SJSA1 (cell line): Measurements from ENCODE around the gene AIMP1. TPM values are rescaled to one million over a fixed set of nuclear protein-coding genes. Genes with fewer than 3 reads are reported as not detected.
A peak's percentile ranks its signal among the peaks of the same experiment; 100 is the strongest.

Experiments used
- DNase-seq, 2 experiments: peaks; one replicate each; pipeline ENCODE4 v3.0.0-alpha.2; 2015 to 2020; ENCODE audit warnings: low spot score in 2 of 2, low read depth in 1 of 2
- H3K27ac ChIP-seq: fragments of 250-450 bp; sonication (Bioruptor Pico); 2 replicates; pipeline ENCODE4 v1.5.1; 2020; ENCODE audit warnings: mild to moderate bottlenecking, moderate library complexity
- H3K27me3 ChIP-seq: fragments of 250-450 bp; sonication (Bioruptor Pico); replicated peaks from 2 replicates; pipeline ENCODE4 v1.5.1; 2020; ENCODE audit warnings: mild to moderate bottlenecking, moderate library complexity
- H3K36me3 ChIP-seq: fragments of 250-450 bp; sonication (Bioruptor Pico); 2 replicates; pipeline ENCODE4 v1.5.1; 2020; ENCODE audit warnings: mild to moderate bottlenecking
- H3K4me1 ChIP-seq: fragments of 250-450 bp; sonication (Bioruptor Pico); replicated peaks from 2 replicates; pipeline ENCODE4 v1.6.1; 2021; ENCODE audit warnings: mild to moderate bottlenecking
- H3K4me3 ChIP-seq: fragments of 250-450 bp; sonication (Bioruptor Pico); 2 replicates; pipeline ENCODE4 v1.5.1; 2020; ENCODE audit warnings: mild to moderate bottlenecking
- H3K9me3 ChIP-seq: fragments of 250-450 bp; sonication (Bioruptor Pico); replicated peaks from 2 replicates; pipeline ENCODE4 v1.5.1; 2020; ENCODE audit warnings: mild to moderate bottlenecking
- total RNA-seq: library from RNA; depleted of rRNA; stranded (reverse); fragments of >200 nt; shearing (Covaris generic); gene quantifications from 2 replicates; pipeline ENCODE4 v1.2.3, GENCODE V29; 2014

The AIMP1 gene
- total RNA-seq, 1 experiment from 2014 or later, result 57.0 TPM

DNA sequence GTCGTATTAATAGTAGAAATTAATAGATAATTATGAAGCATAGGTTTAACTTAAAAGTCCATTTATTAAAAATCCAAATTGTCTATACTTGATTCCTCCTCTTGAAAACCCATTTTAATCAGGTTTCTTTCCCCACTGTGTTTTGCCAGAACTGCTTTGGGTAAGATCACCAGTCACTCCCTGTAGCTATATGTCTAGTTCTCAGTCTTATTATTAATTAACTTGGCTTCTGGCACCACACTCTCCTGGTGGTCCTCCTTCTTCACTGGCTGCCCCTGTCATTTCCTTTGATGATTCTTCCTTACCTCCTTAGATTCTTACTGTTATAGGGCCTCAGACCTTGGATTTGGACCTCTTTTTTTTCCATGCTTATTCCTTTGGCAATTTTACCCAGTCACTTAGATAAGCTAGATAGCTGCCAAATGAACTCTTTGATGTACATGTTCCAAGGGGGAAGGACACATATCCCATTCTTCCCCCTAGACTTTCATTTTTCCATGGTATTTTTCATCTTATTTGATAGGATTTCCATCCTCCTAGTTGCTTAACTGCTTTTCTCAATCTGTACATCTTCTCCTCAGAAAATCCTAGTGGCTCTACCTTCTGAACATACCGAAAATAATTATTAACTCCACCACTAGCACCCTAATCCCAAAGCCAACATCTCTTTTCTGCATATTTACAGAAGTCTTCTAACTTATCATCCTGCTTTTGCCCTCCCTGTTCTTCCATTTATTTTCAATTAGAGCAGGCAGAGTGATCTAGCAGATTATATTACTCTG lies 27.7 kb downstream of the AIMP1 start:
- Histone ChIP-seq H3K27ac (no peak overlapping the region), H3K27me3 (no peaks in the 10 kb centered on the region), H3K4me3 (no peak overlapping the region), H3K4me1 (no peaks in the 10 kb centered on the region), H3K36me3 (peaks cover 49% of the 10 kb centered on the region), H3K9me3 (no peaks in the 10 kb centered on the region)
- no peak for DNase-seq

- Histone ChIP-seq H3K36me3 (peaks cover 48% of the 10 kb centered on the region), H3K9me3 (no peaks in the 10 kb centered on the region), H3K27me3 (no peaks in the 10 kb centered on the region), H3K27ac (no peak overlapping the region), H3K4me1 (no peaks in the 10 kb centered on the region), H3K4me3 (no peak overlapping the region)
- no peak for DNase-seq
These were observed 28.3 kb downstream of the AIMP1 start for GRCh38 chr4:106344647-106344970.

DNA sequence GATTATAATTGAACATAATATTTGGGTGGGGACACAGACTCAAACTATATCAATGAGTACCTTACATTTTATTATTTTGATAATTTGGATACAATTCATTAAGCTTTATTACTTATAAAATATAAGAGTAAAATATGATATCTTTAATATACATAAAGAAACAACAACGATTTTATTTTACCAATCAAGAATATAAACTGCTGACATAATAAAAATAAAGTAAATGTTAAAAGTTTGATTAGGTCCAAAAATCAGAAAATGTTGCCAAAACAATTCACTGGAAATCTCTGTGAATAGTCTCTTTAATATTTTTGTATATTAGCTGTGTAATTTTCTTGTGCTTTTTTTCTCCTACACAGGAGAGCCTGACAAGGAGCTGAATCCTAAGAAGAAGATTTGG lies 30.8 kb downstream of the AIMP1 start:
- no peak overlapping the region for H3K4me3 ChIP-seq
- no peaks in the 10 kb centered on the region for H3K27me3 ChIP-seq
- no peaks in the 10 kb centered on the region for H3K4me1 ChIP-seq
- H3K36me3 ChIP-seq, result peaks cover 39% of the 10 kb centered on the region
- H3K9me3 ChIP-seq, result no peaks in the 10 kb centered on the region
- H3K27ac ChIP-seq, result no peak overlapping the region
- no peak for DNase-seq

DNA sequence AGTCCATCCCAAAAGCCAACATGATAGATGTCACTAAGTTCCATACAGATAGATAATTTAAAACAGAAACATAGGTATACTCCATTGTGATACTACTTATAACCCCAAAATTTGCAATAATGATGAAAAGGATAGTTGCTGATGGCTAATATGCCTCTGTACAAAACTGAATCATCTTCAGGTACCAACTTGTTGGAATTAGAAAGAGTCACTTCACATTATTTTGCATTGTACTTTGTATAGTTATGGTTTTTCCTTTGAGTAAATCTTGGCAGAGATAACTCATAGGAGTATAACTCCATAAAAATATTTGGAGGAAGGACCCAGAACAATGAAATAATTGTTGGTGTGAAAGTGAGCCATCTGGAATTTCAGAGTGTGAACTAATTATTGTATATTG lies 34.7 kb downstream of the AIMP1 start:
- Histone ChIP-seq H3K27me3 (no peaks in the 10 kb centered on the region), H3K36me3 (peaks cover 25% of the 10 kb centered on the region), H3K9me3 (no peaks in the 10 kb centered on the region), H3K4me1 (no peaks in the 10 kb centered on the region), H3K4me3 (no peak overlapping the region), H3K27ac (no peak overlapping the region)
- DNase-seq, result no peak

DNA sequence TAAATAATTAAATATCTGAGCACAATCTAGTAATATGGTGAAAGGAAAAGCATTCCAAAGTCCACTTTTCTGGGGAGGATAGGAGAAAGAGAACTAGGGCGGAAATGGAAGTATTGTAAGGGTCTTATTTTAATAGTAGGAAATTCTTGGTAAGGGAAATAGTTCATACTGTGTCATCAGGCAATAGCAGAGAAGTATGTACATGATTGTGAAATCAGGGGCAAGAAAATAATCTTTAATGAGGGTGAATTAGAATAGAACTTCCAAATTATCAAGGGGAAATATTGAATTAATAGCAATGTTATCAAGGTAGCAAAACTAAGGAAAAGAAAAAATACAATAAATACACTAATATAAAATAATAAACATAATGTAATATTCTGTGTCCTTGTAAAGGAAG lies 37.4 kb downstream of the AIMP1 start:
- DNase-seq, result no peak
- Histone ChIP-seq H3K4me1 (no peaks in the 10 kb centered on the region), H3K27ac (no peak overlapping the region), H3K9me3 (no peaks in the 10 kb centered on the region), H3K27me3 (no peaks in the 10 kb centered on the region), H3K36me3 (peaks cover 5% of the 10 kb centered on the region), H3K4me3 (no peak overlapping the region)

- Histone ChIP-seq H3K9me3 (no peaks in the 10 kb centered on the region), H3K4me1 (no peaks in the 10 kb centered on the region), H3K27me3 (no peaks in the 10 kb centered on the region), H3K27ac (no peak overlapping the region), H3K4me3 (no peak overlapping the region), H3K36me3 (no peaks in the 10 kb centered on the region; the same call in 1 of the 2 replicates)
- no peak for DNase-seq
These were observed 38.8 kb downstream of the AIMP1 start for GRCh38 chr4:106355193-106355592.

DNA sequence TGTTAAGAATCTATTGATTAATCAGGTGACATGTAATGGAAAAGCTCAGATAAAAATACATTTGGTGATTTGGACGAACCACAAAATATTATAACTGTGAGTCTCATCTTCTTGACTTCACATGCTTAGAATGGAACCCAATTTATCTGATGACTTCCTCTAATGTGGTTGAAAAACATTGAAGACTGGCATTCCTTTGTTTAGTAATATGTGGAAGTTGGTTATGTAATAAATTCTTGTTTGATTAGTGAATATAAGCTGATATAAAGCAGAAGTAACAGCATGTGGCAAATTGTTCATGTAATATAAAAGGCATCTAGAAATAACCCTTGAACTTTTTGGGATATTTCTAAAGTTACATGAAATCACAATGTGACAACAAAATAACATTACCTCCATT lies 42.5 kb downstream of the AIMP1 start:
- Histone ChIP-seq H3K36me3 (no peaks in the 10 kb centered on the region), H3K9me3 (no peaks in the 10 kb centered on the region), H3K4me1 (no peaks in the 10 kb centered on the region), H3K4me3 (no peak overlapping the region), H3K27ac (no peak overlapping the region), H3K27me3 (no peaks in the 10 kb centered on the region)
- no peak for DNase-seq

- Histone ChIP-seq H3K27ac (no peak overlapping the region), H3K27me3 (no peaks in the 10 kb centered on the region), H3K36me3 (no peaks in the 10 kb centered on the region), H3K4me3 (no peak overlapping the region), H3K9me3 (no peaks in the 10 kb centered on the region), H3K4me1 (peaks cover 27% of the 10 kb centered on the region)
- DNase-seq, result no peak
These were observed 45.9 kb downstream of the AIMP1 start for GRCh38 chr4:106362086-106362825.

- peak overlapping the region; percentile 81 for H3K27ac ChIP-seq
- no peak for DNase-seq
- no peaks in the 10 kb centered on the region for H3K36me3 ChIP-seq
- peaks cover 27% of the 10 kb centered on the region for H3K4me1 ChIP-seq
- no peak overlapping the region for H3K4me3 ChIP-seq
- no peaks in the 10 kb centered on the region for H3K9me3 ChIP-seq
- no peaks in the 10 kb centered on the region for H3K27me3 ChIP-seq
These were observed 47.9 kb downstream of the AIMP1 start for GRCh38 chr4:106364282-106364681.

- H3K4me1 ChIP-seq, result peaks cover 27% of the 10 kb centered on the region
- peak; percentile 54 to 80 for DNase-seq
These were observed 49.3 kb downstream of the AIMP1 start for GRCh38 chr4:106365613-106366012.

GRCh38 chr4:106366026-106366425 lies 49.7 kb downstream of the AIMP1 start:
- no peak for DNase-seq
- Histone ChIP-seq H3K4me1 (peaks cover 27% of the 10 kb centered on the region), H3K27me3 (no peaks in the 10 kb centered on the region), H3K27ac (peak overlapping the region; percentile 81), H3K9me3 (no peaks in the 10 kb centered on the region), H3K4me3 (no peak overlapping the region), H3K36me3 (no peaks in the 10 kb centered on the region)

More at GRCh38 chr4:106365613-106366012, 49.3 kb downstream of the AIMP1 start:
- H3K4me3 ChIP-seq, result no peak overlapping the region
- H3K36me3 ChIP-seq, result no peaks in the 10 kb centered on the region
- H3K9me3 ChIP-seq, result no peaks in the 10 kb centered on the region
- H3K27ac ChIP-seq, result peak overlapping the region; percentile 81
- no peaks in the 10 kb centered on the region for H3K27me3 ChIP-seq

DNA sequence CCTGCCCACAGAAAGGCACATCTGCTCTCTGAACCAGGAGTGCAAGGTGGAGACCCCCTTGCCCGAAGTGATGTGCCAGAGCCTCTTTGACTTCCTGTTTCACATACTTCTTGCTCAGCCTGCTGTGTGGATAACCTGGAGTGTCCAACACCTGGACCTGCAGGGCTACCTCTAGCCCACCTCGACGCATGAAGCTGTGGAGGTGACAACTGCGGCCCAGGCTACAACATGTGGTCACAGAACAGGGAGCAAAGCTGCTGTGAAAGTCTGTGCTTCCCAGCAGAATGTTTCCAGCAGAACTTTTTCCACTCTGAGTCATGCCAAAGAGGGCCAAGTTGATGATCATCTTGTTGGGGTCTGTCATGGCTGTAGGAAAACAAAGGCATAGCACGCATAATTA lies 50.7 kb downstream of the AIMP1 start:
- no peaks in the 10 kb centered on the region for H3K36me3 ChIP-seq
- H3K27ac ChIP-seq, result no peak overlapping the region
- no peaks in the 10 kb centered on the region for H3K9me3 ChIP-seq
- H3K4me1 ChIP-seq, result peaks cover 27% of the 10 kb centered on the region
- no peak for DNase-seq
- H3K27me3 ChIP-seq, result no peaks in the 10 kb centered on the region
- H3K4me3 ChIP-seq, result no peak overlapping the region

DNA sequence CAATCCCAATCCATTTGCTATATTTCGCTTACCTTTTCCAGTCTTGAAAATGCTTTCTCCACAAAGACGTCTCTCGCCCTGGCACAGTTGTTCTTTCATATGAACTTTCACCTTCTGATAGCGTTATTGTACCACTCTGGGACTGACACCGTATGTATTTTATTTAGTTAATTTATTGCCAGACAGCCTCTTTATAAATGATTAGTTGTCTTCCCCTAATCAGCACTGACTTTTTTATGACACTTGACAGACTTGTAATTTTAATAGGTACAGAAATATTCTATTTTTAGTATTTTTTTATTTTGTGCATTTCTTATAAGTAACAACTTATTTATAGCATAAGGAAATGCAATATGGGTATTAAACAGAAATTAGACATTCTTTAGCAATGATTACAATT lies 52.3 kb downstream of the AIMP1 start, which contains the start of gene GIMD1:
TSS of gene GIMD1 (minus strand) at position 101 of the 400 bp plus-strand sequence. CDS start 1,343 bp downstream, outside the sequence.
- Histone ChIP-seq H3K27ac (peak within 1 kb of the TSS; percentile 33; the same call in 1 of the 2 replicates), H3K27me3 (no peaks in the 10 kb centered on the region), H3K4me1 (peaks cover 27% of the 10 kb centered on the region), H3K36me3 (no peaks in the 10 kb centered on the region), H3K9me3 (no peaks in the 10 kb centered on the region), H3K4me3 (no peak within 1 kb of the TSS)
- DNase-seq, result no peak

DNA sequence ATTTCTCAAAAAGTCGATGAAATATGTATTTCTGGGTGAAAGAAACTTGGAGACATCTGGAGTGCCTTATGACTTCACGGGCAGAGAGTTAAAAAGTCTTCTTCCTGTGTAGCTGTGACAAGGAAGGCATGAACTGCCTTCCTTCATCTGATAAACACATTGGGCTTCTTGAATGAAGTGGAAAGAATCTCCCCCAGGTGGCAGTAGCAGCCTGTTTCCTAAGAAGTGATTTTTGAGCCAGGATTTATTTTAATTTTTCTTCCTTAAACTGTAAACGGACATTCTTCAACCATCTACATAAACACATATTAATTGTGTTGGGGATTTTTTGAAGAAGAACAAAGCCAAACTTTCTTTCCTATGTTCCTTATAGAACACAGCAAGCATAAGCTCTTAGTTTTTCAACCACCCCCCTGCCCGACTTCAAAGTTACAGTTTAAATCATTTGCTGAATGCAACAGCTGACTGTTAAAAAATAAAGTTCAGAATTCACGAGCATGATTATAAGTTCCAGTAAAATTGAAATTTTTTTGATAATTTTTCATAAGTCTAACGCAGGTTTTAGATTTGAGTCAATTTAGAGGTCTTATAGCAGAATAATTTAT lies 53.2 kb downstream of the AIMP1 start:
- no peaks in the 10 kb centered on the region for H3K27me3 ChIP-seq
- no peak overlapping the region for H3K4me3 ChIP-seq
- no peaks in the 10 kb centered on the region for H3K9me3 ChIP-seq
- DNase-seq, result peak; percentile 61 to 79
- peak overlapping the region; percentile 33; the same call in 1 of the 2 replicates for H3K27ac ChIP-seq
- H3K4me1 ChIP-seq, result peaks cover 23% of the 10 kb centered on the region
- no peaks in the 10 kb centered on the region for H3K36me3 ChIP-seq
